ENCODE results near the gene FURIN.
A peak's percentile ranks its signal among the peaks of the same experiment; 100 is the strongest.
"Not testable (repeated sequence)": the region's sequence is repeated elsewhere in the genome, so short reads cannot be mapped to it uniquely, and the experiment has no call there.

FURIN gene

DNA sequence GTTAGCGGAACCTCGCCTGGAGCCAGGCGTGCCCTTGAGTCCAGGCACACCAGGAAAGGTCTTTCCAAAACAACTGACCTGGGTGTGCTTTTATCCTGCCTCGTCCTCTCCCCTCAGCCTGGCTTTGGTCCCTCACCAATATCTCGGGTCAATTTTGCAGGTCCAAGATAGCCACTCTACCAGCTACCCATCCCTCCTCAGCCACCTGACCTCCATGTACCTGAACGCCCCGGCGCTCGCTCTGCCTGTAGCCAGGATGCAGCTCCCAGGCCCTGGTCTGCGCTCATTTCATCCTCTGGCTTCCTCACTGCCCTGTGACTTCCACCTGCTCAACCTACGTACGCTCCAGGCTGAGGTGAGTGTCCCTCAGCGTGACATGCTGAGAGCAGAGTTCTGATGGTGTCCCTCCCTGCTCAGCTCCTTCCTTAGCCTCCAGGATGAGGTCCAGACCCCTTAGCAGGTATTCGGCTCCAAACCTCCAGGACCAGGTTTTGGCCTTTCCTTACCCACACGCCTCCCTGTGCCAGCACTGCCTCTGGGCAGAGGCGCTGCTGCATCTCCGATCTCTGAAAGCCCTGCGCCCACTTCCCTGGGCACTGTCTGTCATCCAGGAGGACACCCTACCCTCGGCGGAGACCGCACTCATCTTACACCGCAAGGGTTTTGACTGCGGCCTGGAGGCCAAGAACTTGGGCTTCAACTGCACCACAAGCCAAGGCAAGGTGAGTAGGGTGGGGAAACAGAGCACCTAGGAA lies 49.8 kb downstream of the FURIN start:
- ATAC-seq = no peak

- no peak for ATAC-seq
Measured at GRCh38 chr15:90918835-90919234, 50.4 kb downstream of the FURIN start.

DNA sequence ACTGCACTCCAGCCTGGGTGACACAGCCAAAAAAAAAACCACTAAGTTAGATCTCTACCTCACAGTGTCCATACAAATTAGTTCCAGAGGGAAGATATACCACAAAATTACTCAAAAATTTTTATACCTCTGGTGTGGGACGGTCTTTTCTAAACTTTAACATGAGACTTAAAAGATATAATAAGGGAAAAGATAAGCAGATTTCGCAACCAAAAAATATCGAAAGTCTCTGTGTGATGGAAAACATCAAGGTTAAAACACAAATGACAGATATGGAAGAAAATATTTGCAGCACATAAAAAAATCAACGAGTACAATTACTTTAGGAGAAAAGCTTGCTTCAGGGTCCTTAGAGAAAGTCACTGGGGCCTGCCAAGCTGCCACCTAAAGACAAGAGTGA lies 53.5 kb downstream of the FURIN start:
- no peak for ATAC-seq

GRCh38 chr15:90922712-90923322 lies 54.4 kb downstream of the FURIN start:
- peak; percentile 88 to 94 for ATAC-seq

- peak; percentile 61 to 70 for ATAC-seq
Measured at GRCh38 chr15:90924375-90924774, 56.0 kb downstream of the FURIN start.

DNA sequence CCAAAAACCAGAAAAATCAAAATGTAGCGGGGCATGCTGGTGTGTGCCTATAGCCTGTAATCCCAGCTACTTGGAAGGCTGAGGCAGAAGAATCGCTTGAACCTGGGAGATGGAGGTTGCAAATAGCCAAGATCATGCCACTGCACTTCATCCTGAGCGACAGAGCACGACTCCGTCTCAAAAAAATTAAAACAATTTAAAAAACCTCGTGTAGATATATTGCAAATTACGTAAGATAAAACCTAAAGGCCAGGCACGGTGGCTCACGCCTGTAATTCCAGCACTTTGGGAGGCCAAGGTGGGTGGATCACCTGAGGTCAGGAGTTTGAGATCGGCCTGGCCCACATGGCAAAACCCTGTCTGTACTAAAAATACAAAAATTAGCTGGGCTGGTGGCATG lies 58.4 kb downstream of the FURIN start:
- ATAC-seq = not testable (repeated sequence)

DNA sequence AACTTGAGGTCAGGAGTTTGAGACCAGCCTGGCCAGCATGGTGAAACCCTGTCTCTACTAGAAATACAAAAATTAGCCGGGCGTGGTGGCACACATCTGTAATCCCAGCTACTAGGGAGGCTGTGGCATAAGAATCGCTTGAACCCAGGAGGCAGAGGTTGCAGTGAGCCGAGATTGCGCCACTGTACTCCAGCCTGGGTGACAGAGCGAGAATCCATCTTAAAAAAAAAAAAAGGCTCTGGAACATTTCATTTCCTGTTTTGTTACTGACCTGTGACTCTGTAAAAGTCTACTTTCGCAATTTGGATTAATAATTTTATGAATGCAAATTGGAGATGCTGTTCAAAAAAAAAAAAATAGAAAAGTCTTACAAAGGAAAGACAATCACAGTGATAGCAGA lies 59.7 kb downstream of the FURIN start:
- ATAC-seq = not testable (repeated sequence)

DNA sequence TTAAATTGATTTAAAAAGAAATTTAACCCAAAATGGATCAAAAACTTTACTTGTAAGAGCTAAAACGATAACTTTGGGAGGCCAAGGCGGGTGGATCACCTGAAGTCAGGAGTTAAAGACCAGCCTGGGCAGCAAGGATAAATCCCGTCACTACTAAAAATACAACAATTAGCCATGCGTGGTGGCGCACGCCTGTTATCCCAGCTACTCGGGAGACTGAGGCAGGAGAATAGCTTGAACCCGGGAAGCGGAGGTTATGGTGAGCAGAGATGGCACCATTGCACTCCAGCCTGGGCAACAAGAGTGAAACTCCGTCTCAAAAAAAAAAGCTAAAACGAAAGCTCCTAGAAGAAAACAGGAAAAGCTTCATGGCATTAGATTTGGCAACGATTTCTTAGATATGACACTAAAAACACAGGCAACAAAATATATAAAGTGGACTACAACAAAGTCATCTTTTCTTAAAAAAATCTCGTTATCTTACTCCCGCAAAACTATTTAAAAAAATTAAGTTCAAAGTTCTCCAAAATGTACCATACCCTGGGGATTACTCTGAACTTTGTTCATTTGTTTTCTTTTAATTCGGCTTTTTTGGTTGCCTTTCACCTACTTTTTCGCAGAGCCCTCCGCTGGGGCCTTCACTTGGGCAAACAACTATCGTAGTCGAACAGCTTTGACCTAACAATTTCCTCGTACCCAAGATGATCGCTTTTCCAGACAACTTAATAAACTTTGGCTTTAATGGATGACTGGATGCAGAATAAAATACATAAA lies 61.0 kb downstream of the FURIN start:
- ATAC-seq = no peak

- no peak for ATAC-seq
Measured at GRCh38 chr15:90930861-90931574, 62.6 kb downstream of the FURIN start.

GRCh38 chr15:90931575-90931827 lies 63.1 kb downstream of the FURIN start:
- no peak for ATAC-seq

DNA sequence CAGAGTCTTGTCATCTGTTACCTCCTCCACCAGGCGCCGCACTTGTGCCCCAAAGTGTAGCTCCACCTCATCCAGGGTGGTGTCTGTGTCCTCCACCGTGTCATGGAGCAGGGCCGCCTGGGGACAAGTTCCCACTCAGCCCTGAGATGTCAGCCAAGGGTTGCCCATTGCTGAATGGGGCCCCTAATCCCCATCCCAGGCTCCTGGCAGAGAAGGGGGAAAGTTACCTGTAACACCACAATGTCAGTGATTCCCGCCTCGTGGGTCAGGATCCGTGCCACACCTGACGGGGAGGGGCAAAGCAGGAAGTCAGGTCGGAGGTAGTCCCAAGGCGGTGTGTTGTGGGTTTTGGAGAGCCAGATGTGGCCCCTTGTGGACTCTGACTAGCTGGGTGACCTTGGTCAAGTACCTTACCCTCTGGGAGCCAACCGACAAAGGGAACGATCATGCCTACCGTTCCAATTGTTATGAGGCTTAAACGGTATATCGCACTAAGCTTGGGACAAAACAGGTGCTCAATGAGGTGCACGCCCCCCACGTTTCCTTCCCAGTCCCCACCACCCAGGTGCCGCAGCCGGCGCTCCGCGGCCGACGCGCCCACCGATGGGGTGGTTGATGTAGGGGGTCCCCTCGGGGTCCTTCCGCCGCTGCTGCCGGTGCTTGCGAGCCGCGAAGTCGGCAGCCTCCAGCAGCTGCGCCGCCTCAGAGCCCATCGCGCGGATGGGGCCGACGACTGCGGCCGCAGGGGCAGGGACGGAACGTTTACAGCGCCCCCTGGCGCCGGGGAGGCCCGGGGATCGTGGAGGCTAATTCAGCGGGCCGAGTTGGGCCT lies 63.7 kb downstream of the FURIN start, which contains the start of gene HDDC3:
Gene HDDC3, minus strand, starts transcription at position 722 of the 832 bp plus-strand sequence. Its CDS starts 9 bp downstream, at position 713.
- peak; percentile 61 to 63 for ATAC-seq

DNA sequence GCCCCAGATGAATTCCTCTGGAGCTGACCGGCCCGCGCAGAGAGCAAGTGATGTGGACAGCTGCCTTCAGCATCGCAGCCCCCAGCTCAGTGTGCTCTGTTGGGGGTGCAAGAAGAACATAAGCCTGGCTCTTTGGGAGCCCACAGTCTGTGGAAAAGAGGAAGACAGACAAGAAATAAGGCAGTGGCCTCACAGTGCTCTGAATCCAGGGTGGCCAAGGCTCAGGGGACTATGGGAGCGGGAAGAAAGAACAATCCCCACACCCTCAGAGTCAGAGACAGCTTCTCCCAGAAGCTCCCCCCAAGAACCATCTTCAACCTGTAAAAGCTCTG lies 64.2 kb downstream of the FURIN start:
- no peak for ATAC-seq
